ENCODE measurements around the gene NELL2. TPM values are rescaled to one million over a fixed set of nuclear protein-coding genes. Genes with fewer than 3 reads are reported as not detected.
"Not testable (repeated sequence)": the region's sequence is repeated elsewhere in the genome, so short reads cannot be mapped to it uniquely, and the experiment has no call there.

NELL2 gene
- not detected for polyA plus RNA-seq (2013, experiment 1 of 2; ENCODE audit: insufficient read length)
- 0.89 TPM for polyA plus RNA-seq (2013, experiment 2 of 2; ENCODE audit: insufficient read length)

- DNase-seq, result peak; percentile 18
Observed at GRCh38 chr12:44875954-44876543, at the start of gene NELL2. TSS of gene NELL2 (minus strand) at chr12:44876315. CDS start at chr12:44875869, 446 bp downstream.

- no peak for DNase-seq
Observed at GRCh38 chr12:44921736-44922135, 45.6 kb upstream of the NELL2 start.

GRCh38 chr12:44917141-44917540, 41.0 kb upstream of the NELL2 start:
- no peak for DNase-seq

GRCh38 chr12:44915958-44916357, 39.8 kb upstream of the NELL2 start:
- DNase-seq, result no peak

GRCh38 chr12:44904321-44904720, 28.2 kb upstream of the NELL2 start:
- DNase-seq, result no peak

- DNase-seq, result not testable (repeated sequence)
Observed at GRCh38 chr12:44898108-44898507, 22.0 kb upstream of the NELL2 start.

- no peak for DNase-seq
Observed at GRCh38 chr12:44889926-44890325, 13.8 kb upstream of the NELL2 start.

- DNase-seq, result no peak
Observed at GRCh38 chr12:44889162-44889561, 13.0 kb upstream of the NELL2 start.

- DNase-seq, result no peak
Observed at GRCh38 chr12:44885902-44886301, 9.8 kb upstream of the NELL2 start.

- DNase-seq, result no peak
Observed at GRCh38 chr12:44881197-44881596, 5.1 kb upstream of the NELL2 start.

GRCh38 chr12:44876544-44877410, 662 bp upstream of the NELL2 start:
- DNase-seq, result peak; percentile 14

GRCh38 chr12:44875417-44875953, 630 bp downstream of the NELL2 start:
- DNase-seq, result no peak

- no peak for DNase-seq
Observed at GRCh38 chr12:44874981-44875416, 1.1 kb downstream of the NELL2 start.

- DNase-seq, result peak; percentile 10
Observed at GRCh38 chr12:44873898-44874297, 2.2 kb downstream of the NELL2 start.

GRCh38 chr12:44869503-44869902, 6.6 kb downstream of the NELL2 start:
- no peak for DNase-seq

GRCh38 chr12:44863867-44864266, 12.2 kb downstream of the NELL2 start:
- DNase-seq, result no peak

- no peak for DNase-seq
Observed at GRCh38 chr12:44859998-44860689, 16.0 kb downstream of the NELL2 start.

- no peak for DNase-seq
Observed at GRCh38 chr12:44858226-44858855, 17.8 kb downstream of the NELL2 start.

GRCh38 chr12:44852483-44852882, 23.6 kb downstream of the NELL2 start:
- no peak for DNase-seq

GRCh38 chr12:44851586-44851985, 24.5 kb downstream of the NELL2 start:
- no peak for DNase-seq

GRCh38 chr12:44848703-44849085, 27.4 kb downstream of the NELL2 start:
- DNase-seq, result no peak

Measured in fibroblast of skin of scalp (primary cell).